HCT116 (cell line): Measurements from ENCODE around the gene HIGD1A. TPM values are rescaled to one million over a fixed set of nuclear protein-coding genes. Genes with fewer than 3 reads are reported as not detected.

Experiments
- ATAC-seq: fragments of 200-7000 bp; cut with Tn5 transposase; 2 replicates; pipeline ENCODE4 v1.9.1; 2020; ENCODE audit warnings: mild to moderate bottlenecking, moderate library complexity
- BruUV-seq: library from RNA; stranded (reverse); fragments of 400-500 nt; replicated peaks from 2 replicates; lab custom pipeline; 2021; lab: Mats Ljungman, UMichigan
- CTCF ChIA-PET: fragments of 300-600 bp; sonication (Branson Sonifier 250); formaldehyde crosslinking; loops from one replicate; lab custom pipeline; 2021; ENCODE audit warnings: antibody characterized with exemption; lab: Charles Lee
- POLR2A ChIA-PET: fragments of 300-600, 350-600 bp; sonication (Branson Sonifier 250); formaldehyde crosslinking; loops from one replicate; lab custom pipeline; 2021; ENCODE audit warnings: antibody characterized with exemption; lab: Charles Lee
- RAD21 ChIA-PET, 2 experiments: fragments of 300-600 bp; sonication (Branson Sonifier 250); formaldehyde crosslinking; loops; one replicate each; lab custom pipeline; 2023; ENCODE audit warnings: low total read pairs in 2 of 2; ENCODE audit not compliant: uncharacterized antibody in 2 of 2, unreplicated experiment in 2 of 2, low non-redundant PET in 1 of 2; lab: Charles Lee
- DNase-seq: peaks from one replicate; pipeline ENCODE4 v3.0.0-alpha.2; 2010; ENCODE audit warnings: low read depth, low spot score
- H2AFZ ChIP-seq: fragments of 200-600 bp; shearing (Covaris generic), sonication (generic); 2 replicates; pipeline ENCODE4 v1.6.1; 2017; ENCODE audit warnings: low read depth, mixed run types, mixed read lengths, antibody characterized with exemption, low read length; ENCODE audit not compliant: poor library complexity, severe bottlenecking
- H3K27ac ChIP-seq: 2 replicates; pipeline ENCODE4 v1.5.1; 2012; ENCODE audit warnings: low read depth, low read length
- H3K27me3 ChIP-seq: fragments of 200-600 bp; sonication (generic); 2 replicates; pipeline ENCODE4 v1.6.1; 2016; ENCODE audit warnings: mixed run types, low read length, mixed read lengths; ENCODE audit not compliant: insufficient read depth
- H3K36me3 ChIP-seq, 2 experiments: fragments of 200-500 bp in 1 of 2; fragments of 200-600 bp in 1 of 2; sonication (Bioruptor generic) in 1 of 2; sonication (generic) in 1 of 2; 2 replicates each; pipeline versions ENCODE4 v1.5.1 to v1.6.1; 2014 to 2016; ENCODE audit warnings: low read length in 2 of 2, inconsistent platforms in 1 of 2, mixed read lengths in 1 of 2, mixed run types in 1 of 2; ENCODE audit not compliant: insufficient read depth in 2 of 2, control insufficient read depth in 1 of 2
- H3K4me1 ChIP-seq, 2 experiments: fragments of 200-600 bp in 1 of 2; sonication (generic) in 1 of 2; 2 replicates each; pipeline versions ENCODE4 v1.5.1 to v1.6.1; 2012 to 2017; ENCODE audit warnings: low read length in 2 of 2, inconsistent platforms in 1 of 2, mild to moderate bottlenecking in 1 of 2, mixed read lengths in 1 of 2, mixed run types in 1 of 2, moderate library complexity in 1 of 2; ENCODE audit not compliant: insufficient read depth in 2 of 2, control insufficient read depth in 1 of 2
- H3K4me2 ChIP-seq: fragments of 200-600 bp; sonication (generic); 2 replicates; pipeline ENCODE4 v1.6.1; 2017; ENCODE audit warnings: mixed run types, low read length, mixed read lengths
- H3K4me3 ChIP-seq, 2 experiments: fragments of 200-600 bp in 1 of 2; sonication (generic) in 1 of 2; replicated peaks in 1 of 2; 2 replicates each; pipeline ENCODE4 v1.5.1; 2011 to 2016; ENCODE audit warnings: low read length in 2 of 2, control low read depth in 1 of 2, low read depth in 1 of 2, mild to moderate bottlenecking in 1 of 2, mixed read lengths in 1 of 2, mixed run types in 1 of 2
- H3K79me2 ChIP-seq: fragments of 200-600 bp; sonication (generic); 2 replicates; pipeline ENCODE4 v1.6.1; 2017; ENCODE audit warnings: mild to moderate bottlenecking, mixed run types, low read length, moderate library complexity, mixed read lengths; ENCODE audit not compliant: insufficient read depth
- H3K9ac ChIP-seq: fragments of 200-600 bp; sonication (generic); 2 replicates; pipeline ENCODE4 v1.6.1; 2016; ENCODE audit warnings: low read length, mixed read lengths
- H3K9me2 ChIP-seq: fragments of 200-600 bp; sonication (generic), shearing (Covaris generic); 2 replicates; pipeline ENCODE4 v1.6.1; 2017; ENCODE audit warnings: mixed run types, mild to moderate bottlenecking, moderate library complexity; ENCODE audit not compliant: insufficient read depth
- H3K9me3 ChIP-seq, 2 experiments: fragments of 200-500 bp in 1 of 2; fragments of 200-600 bp in 1 of 2; sonication (Bioruptor generic) in 1 of 2; sonication (generic) in 1 of 2; 2 replicates each; pipeline ENCODE4 v1.6.1; 2014 to 2017; ENCODE audit warnings: low read length in 2 of 2, mixed read lengths in 2 of 2, inconsistent platforms in 1 of 2, low read depth in 1 of 2, mild to moderate bottlenecking in 1 of 2, mixed run types in 1 of 2, moderate library complexity in 1 of 2; ENCODE audit not compliant: control insufficient read depth in 1 of 2, insufficient read depth in 1 of 2
- H4K20me1 ChIP-seq: fragments of 200-600 bp; sonication (generic), shearing (Covaris generic); 2 replicates; pipeline ENCODE4 v1.6.1; 2017; ENCODE audit warnings: mixed run types, mild to moderate bottlenecking, moderate library complexity; ENCODE audit not compliant: insufficient read depth
- EGR1 ChIP-seq: IDR thresholded peaks from 2 replicates; pipeline ENCODE4 v1.6.1; 2012; ENCODE audit warnings: low read depth
- ELF1 ChIP-seq: IDR thresholded peaks from 2 replicates; pipeline ENCODE4 v1.6.1; 2012; ENCODE audit warnings: low read depth, borderline replicate concordance
- EZH2 ChIP-seq: fragments of 200-600 bp; sonication (generic); IDR thresholded peaks from 2 replicates; pipeline ENCODE4 v1.6.1; 2017; ENCODE audit warnings: antibody characterized with exemption, mixed run types
- EZH2phosphoT487 ChIP-seq: fragments of 200-600 bp; IDR thresholded peaks from 2 replicates; pipeline ENCODE4 v1.6.1; 2018; ENCODE audit warnings: antibody characterized with exemption, borderline replicate concordance
- FOSL1 ChIP-seq: IDR thresholded peaks from 2 replicates; pipeline ENCODE4 v1.6.1; 2012; ENCODE audit warnings: low read depth
- JUND ChIP-seq: IDR thresholded peaks from 2 replicates; pipeline ENCODE4 v1.6.1; 2012
- POLR2A ChIP-seq: IDR thresholded peaks from 2 replicates; pipeline ENCODE4 v1.7.0; 2011; ENCODE audit warnings: borderline replicate concordance; ENCODE audit not compliant: insufficient read depth, insufficient read length; ENCODE audit errors: extremely low read depth
- SIN3A ChIP-seq: IDR thresholded peaks from 2 replicates; pipeline ENCODE4 v1.6.1; 2012; ENCODE audit warnings: low read depth
- TCF7L2 ChIP-seq: IDR thresholded peaks from 2 replicates; pipeline ENCODE4 v1.7.0; 2011; ENCODE audit warnings: borderline replicate concordance, inconsistent platforms; ENCODE audit not compliant: insufficient read depth, insufficient read length; ENCODE audit errors: extremely low read depth
- YY1 ChIP-seq: IDR thresholded peaks from 2 replicates; pipeline ENCODE4 v1.6.1; 2011; ENCODE audit warnings: low read length, low read depth, moderate library complexity, mild to moderate bottlenecking; ENCODE audit not compliant: insufficient replicate concordance; ENCODE audit errors: extremely low read depth
- ZFX ChIP-seq: fragments of 450-650 bp; IDR thresholded peaks from 2 replicates; pipeline ENCODE4 v1.6.1; 2017
- intact Hi-C: fragments of 100-400 bp; cut with micrococcal nuclease; formaldehyde crosslinking; loops from 2 replicates; pipeline ENCODE4 v1.10.0; 2022
- total RNA-seq: library from RNA; stranded (reverse); gene quantifications from one replicate; pipeline ENCODE4 v1.2.1, GENCODE V29; 2021; ENCODE audit not compliant: unreplicated experiment
- TF ChIP-seq, protein P1 (sequence below): IDR thresholded peaks from 2 replicates; pipeline ENCODE4 v1.6.1; 2012
- TF ChIP-seq, protein P2 (sequence below): IDR thresholded peaks from 2 replicates; pipeline ENCODE4 v1.6.1; 2012
- TF ChIP-seq, protein P3 (sequence below): IDR thresholded peaks from 2 replicates; pipeline ENCODE4 v1.6.1; 2012; ENCODE audit warnings: low read depth

HIGD1A gene
- total RNA-seq, 1 experiment from 2014 or later, result 71.2 TPM

DNA sequence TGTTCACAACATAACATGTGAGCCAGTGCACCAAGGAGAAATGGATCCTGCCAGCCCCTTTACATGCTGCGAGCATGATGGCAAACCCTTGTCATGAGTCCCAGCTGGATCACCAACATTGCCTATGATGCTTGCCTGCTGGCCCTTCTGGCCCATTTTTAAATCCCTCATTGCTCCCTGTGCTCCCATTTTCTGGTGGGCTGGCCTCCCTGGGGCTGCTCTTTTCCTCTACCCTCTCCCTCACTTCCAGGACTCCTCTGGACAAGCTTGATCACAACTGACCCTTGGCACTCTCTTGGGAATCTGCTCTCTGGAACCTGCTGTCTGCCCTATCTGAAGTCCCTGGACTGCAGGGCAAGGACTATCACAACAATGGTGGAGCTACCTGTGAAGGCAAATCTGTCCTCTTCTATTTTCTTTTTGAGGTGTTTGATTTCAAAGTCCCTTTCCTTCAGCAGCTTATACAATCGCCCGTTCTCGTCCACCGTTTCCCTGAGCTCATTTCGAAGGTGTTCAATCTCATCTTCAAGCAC, 47.5 kb downstream of the HIGD1A start:
- POLR2A ChIA-PET, result no interaction called here
- H3K4me2 ChIP-seq, result no peak overlapping the region

More for the DNA sequence above, 47.5 kb downstream of the HIGD1A start:
- no peak for DNase-seq
- CTCF ChIA-PET, result interaction anchor here (1.3 to 2.0 kb wide), 4 partner anchors 9 to 174 kb away, joined by 3 to 7 read pairs (median 4); no protein-coding TSS in a partner anchor
- Histone ChIP-seq H3K36me3 (no peaks in the 10 kb centered on the region), H3K27me3 (no peaks in the 10 kb centered on the region), H3K4me1 (no peaks in the 10 kb centered on the region), H3K27ac (no peak overlapping the region), H3K9me2 (no peaks in the 10 kb centered on the region), H2AFZ (no peak overlapping the region), H3K79me2 (no peaks in the 10 kb centered on the region), H3K4me3 (no peak overlapping the region), H3K9me3 (no peaks in the 10 kb centered on the region), H4K20me1 (no peaks in the 10 kb centered on the region), H3K9ac (no peak overlapping the region)
- RAD21 ChIA-PET, result no interaction called here
- BruUV-seq, result no TSS peak
- TF ChIP-seq, protein P1, sequence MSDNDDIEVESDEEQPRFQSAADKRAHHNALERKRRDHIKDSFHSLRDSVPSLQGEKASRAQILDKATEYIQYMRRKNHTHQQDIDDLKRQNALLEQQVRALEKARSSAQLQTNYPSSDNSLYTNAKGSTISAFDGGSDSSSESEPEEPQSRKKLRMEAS, result no peak
- TF ChIP-seq YY1 (no peak), EGR1 (no peak), ZFX (no peak), SIN3A (no peak), POLR2A (no peak), JUND (no peak), EZH2 (no peak), ELF1 (no peak), EZH2phosphoT487 (no peak), TCF7L2 (no peak), FOSL1 (no peak)
- TF ChIP-seq, protein P2, sequence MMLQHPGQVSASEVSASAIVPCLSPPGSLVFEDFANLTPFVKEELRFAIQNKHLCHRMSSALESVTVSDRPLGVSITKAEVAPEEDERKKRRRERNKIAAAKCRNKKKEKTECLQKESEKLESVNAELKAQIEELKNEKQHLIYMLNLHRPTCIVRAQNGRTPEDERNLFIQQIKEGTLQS, result no peak
- TF ChIP-seq, protein P3, sequence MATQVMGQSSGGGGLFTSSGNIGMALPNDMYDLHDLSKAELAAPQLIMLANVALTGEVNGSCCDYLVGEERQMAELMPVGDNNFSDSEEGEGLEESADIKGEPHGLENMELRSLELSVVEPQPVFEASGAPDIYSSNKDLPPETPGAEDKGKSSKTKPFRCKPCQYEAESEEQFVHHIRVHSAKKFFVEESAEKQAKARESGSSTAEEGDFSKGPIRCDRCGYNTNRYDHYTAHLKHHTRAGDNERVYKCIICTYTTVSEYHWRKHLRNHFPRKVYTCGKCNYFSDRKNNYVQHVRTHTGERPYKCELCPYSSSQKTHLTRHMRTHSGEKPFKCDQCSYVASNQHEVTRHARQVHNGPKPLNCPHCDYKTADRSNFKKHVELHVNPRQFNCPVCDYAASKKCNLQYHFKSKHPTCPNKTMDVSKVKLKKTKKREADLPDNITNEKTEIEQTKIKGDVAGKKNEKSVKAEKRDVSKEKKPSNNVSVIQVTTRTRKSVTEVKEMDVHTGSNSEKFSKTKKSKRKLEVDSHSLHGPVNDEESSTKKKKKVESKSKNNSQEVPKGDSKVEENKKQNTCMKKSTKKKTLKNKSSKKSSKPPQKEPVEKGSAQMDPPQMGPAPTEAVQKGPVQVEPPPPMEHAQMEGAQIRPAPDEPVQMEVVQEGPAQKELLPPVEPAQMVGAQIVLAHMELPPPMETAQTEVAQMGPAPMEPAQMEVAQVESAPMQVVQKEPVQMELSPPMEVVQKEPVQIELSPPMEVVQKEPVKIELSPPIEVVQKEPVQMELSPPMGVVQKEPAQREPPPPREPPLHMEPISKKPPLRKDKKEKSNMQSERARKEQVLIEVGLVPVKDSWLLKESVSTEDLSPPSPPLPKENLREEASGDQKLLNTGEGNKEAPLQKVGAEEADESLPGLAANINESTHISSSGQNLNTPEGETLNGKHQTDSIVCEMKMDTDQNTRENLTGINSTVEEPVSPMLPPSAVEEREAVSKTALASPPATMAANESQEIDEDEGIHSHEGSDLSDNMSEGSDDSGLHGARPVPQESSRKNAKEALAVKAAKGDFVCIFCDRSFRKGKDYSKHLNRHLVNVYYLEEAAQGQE, result no peak
- no peak for ATAC-seq
- intact Hi-C loops, result no loop called here
